Activated CD8-positive, alpha-beta T cell treated with anti-CD3 and anti-CD28 coated beads for 36 hours (primary cell): ENCODE data around the gene TEX261. TPM values are rescaled to one million over a fixed set of nuclear protein-coding genes. Genes with fewer than 3 reads are reported as not detected.

Source experiments
- ATAC-seq: fragments of 200-7000 bp; cut with Tn5 transposase; one replicate; pipeline ENCODE4 v1.10.0; 2021; ENCODE audit warnings: mild to moderate bottlenecking, moderate library complexity
- CTCF ChIA-PET: fragments of 350-600 bp; sonication (Branson Sonifier 250); formaldehyde crosslinking; loops from one replicate; lab custom pipeline; 2021; ENCODE audit warnings: antibody characterized with exemption; lab: Charles Lee
- POLR2A ChIA-PET: fragments of 350-600 bp; sonication (Branson Sonifier 250); formaldehyde crosslinking; loops from one replicate; lab custom pipeline; 2021; ENCODE audit warnings: antibody characterized with exemption; lab: Charles Lee
- DNase-seq: peaks from one replicate; pipeline ENCODE4 v3.0.0-alpha.2; 2020
- H3K27ac Mint-ChIP-seq: one replicate; pipeline ENCODE4 v1.8.0; 2021; ENCODE audit warnings: mild to moderate bottlenecking, mixed read lengths
- H3K27me3 Mint-ChIP-seq: one replicate; pipeline ENCODE4 v1.8.0; 2021; ENCODE audit warnings: mixed read lengths
- H3K36me3 Mint-ChIP-seq: one replicate; pipeline ENCODE4 v1.8.0; 2021; ENCODE audit warnings: low read depth, mixed read lengths
- H3K4me1 Mint-ChIP-seq: one replicate; pipeline ENCODE4 v1.8.0; 2021; ENCODE audit warnings: low read depth, mixed read lengths
- H3K4me3 Mint-ChIP-seq: one replicate; pipeline ENCODE4 v1.8.0; 2021; ENCODE audit warnings: mild to moderate bottlenecking, moderate library complexity, mixed read lengths
- H3K9me3 Mint-ChIP-seq: one replicate; pipeline ENCODE4 v1.8.0; 2021; ENCODE audit warnings: mixed read lengths
- intact Hi-C: fragments of 100-400 bp; cut with micrococcal nuclease; formaldehyde crosslinking; loops from one replicate; pipeline ENCODE4 v1.10.0; 2022
- total RNA-seq, 2 experiments: library from RNA; stranded (reverse); gene quantifications; one replicate each; pipeline ENCODE4 v1.2.3, GENCODE V29; 2021
- TF ChIP-seq, protein P1 (sequence below): fragments of 200-600 bp; IDR thresholded peaks from one replicate; pipeline ENCODE4 v1.8.0; 2022; ENCODE audit warnings: antibody characterized with exemption, mild to moderate bottlenecking

The TEX261 gene
- total RNA-seq, 2 experiments from 2014 or later = 38.8 to 39.9 TPM

DNA sequence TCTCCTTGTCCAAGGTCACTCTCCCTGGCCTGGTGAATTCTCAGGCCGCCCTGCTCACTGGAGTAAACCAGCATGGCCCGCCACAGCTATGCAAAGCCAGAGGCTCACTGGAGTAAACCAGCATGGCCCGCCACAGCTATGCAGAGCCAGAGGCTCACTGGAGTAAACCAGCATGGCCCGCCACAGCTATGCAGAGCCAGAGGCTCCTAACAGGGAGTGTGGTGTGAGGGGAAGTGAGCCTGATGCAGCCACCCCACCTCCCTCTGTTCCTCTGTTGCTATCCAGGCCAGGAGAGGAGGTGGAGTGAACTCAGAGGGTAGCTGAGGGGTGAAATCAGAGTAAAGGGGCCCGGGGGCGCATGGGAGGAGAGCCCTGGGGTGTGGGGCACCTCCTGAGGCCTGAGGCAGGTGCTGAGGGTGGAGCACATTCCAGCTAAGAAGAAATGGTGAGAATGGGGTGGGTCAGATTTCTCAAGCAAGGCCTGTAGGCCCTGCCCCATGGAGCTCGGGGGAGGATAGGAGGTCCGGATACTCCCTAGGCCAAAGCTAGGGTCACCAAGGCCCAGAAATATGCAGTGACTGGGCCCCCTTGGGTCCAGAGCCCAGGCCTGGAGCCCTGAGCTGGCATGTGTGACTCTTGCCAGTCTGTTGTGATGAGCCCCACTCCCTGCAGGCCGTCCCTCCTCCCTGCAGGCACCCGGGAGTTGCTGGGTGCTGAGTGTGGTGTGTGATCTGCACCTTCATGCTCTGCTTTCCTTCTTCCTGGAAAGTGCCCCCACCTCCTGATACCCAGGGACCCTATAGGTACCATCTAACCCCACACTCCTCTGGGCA is 57.5 kb downstream of the TEX261 start:
- no peak for DNase-seq

DNA sequence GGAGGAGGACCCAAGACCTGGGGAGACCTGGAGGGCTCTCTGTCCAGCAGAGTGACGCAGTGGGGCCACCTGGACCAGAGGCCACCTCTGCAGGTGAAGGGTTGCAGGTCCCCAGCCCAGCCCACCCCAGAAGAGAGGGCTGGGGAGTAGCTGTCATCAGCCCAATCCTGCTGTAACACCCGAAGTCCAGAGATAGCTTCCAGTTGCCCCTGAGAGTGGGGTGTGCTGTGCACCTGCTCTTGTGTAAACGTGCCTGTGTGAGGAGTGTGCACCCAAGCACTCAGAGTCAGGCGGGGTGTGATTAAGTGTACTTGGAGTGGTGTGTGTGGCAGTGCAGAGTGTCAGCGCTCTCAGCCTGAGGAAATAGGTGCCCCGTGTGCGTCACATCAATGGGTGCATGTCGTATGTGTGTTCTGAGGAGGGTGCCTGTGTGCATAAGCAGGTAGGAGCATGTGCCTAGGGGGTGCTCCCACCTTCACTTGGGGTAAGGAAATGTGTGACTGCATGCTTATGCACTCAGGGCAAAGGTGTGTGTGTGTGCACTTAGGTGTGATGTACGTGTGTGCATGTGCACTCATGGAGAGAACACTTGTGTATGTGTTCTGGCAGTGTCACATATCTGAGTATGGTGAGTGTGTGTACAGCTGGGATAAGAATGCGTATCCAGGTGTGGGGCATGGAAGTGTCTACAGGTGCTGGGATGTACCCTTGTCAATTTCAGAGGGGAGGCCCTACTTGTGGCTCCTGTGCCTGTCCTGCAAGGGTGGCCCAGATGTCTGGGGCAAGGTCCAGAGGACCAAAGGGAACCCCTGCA is 58.3 kb downstream of the TEX261 start:
- ATAC-seq (no peak), DNase-seq (no peak)
- Mint-ChIP-seq H3K4me1 (no peaks in the 10 kb centered on the region), H3K27me3 (peaks cover 13% of the 10 kb centered on the region), H3K9me3 (no peaks in the 10 kb centered on the region), H3K36me3 (no peaks in the 10 kb centered on the region), H3K4me3 (no peak overlapping the region), H3K27ac (no peak overlapping the region)
- ChIA-PET POLR2A (no interaction called here), CTCF (interaction anchor here (1.2 to 4.9 kb wide), 3 partner anchors 11 to 75 kb away, joined by 3 to 37 read pairs (median 3); no protein-coding TSS in a partner anchor)
- intact Hi-C loops = no loop called here
- TF ChIP-seq, protein P1, sequence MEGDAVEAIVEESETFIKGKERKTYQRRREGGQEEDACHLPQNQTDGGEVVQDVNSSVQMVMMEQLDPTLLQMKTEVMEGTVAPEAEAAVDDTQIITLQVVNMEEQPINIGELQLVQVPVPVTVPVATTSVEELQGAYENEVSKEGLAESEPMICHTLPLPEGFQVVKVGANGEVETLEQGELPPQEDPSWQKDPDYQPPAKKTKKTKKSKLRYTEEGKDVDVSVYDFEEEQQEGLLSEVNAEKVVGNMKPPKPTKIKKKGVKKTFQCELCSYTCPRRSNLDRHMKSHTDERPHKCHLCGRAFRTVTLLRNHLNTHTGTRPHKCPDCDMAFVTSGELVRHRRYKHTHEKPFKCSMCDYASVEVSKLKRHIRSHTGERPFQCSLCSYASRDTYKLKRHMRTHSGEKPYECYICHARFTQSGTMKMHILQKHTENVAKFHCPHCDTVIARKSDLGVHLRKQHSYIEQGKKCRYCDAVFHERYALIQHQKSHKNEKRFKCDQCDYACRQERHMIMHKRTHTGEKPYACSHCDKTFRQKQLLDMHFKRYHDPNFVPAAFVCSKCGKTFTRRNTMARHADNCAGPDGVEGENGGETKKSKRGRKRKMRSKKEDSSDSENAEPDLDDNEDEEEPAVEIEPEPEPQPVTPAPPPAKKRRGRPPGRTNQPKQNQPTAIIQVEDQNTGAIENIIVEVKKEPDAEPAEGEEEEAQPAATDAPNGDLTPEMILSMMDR = no peak

More for the DNA sequence above, 57.5 kb downstream of the TEX261 start:
- CTCF ChIA-PET = interaction anchor here (1.2 to 4.9 kb wide), 2 partner anchors 10 to 23 kb away, joined by 3 to 37 read pairs; no protein-coding TSS in a partner anchor
- no peak for ATAC-seq
- Mint-ChIP-seq H3K4me1 (no peaks in the 10 kb centered on the region), H3K9me3 (no peaks in the 10 kb centered on the region), H3K36me3 (no peaks in the 10 kb centered on the region), H3K27ac (no peak overlapping the region), H3K4me3 (no peak overlapping the region), H3K27me3 (peaks cover 11% of the 10 kb centered on the region)
- POLR2A ChIA-PET = no interaction called here
- intact Hi-C loops = no loop called here
- TF ChIP-seq, protein P1 = no peak

Other genes starting within 250 kb of the TEX261 start
- 10 to 100 TPM; 24.5 to 26.3 TPM for gene ADD2, start 226.7 kb downstream of the TEX261 start, total RNA-seq
- gene FIGLA, start 204.2 kb downstream of the TEX261 start, total RNA-seq = not detected
- not detected for gene CLEC4F, start 174.3 kb downstream of the TEX261 start, total RNA-seq
- not detected for gene CD207, start 159.1 kb downstream of the TEX261 start, total RNA-seq
- not detected for gene VAX2, start 94.3 kb downstream of the TEX261 start, total RNA-seq
- gene ATP6V1B1, start 59.0 kb downstream of the TEX261 start, total RNA-seq = not detected
- not detected for gene ANKRD53, start 16.2 kb downstream of the TEX261 start, total RNA-seq
- gene NAGK, start 73.8 kb upstream of the TEX261 start, total RNA-seq = 10 to 100 TPM; 33.6 to 38.7 TPM
- 10 to 100 TPM; 13.8 to 14.0 TPM for gene MCEE, start 135.4 kb upstream of the TEX261 start, total RNA-seq
- gene MPHOSPH10, start 135.8 kb upstream of the TEX261 start, total RNA-seq = 10 to 100 TPM; 41.7 to 47.0 TPM
- gene PAIP2B, start 232.2 kb upstream of the TEX261 start, total RNA-seq = 1 to 10 TPM; 3.1 to 3.4 TPM